A673 (cell line): ENCODE measurements around the gene TECTA. TPM values are rescaled to one million over a fixed set of nuclear protein-coding genes. Genes with fewer than 3 reads are reported as not detected.
"Not testable (repeated sequence)": the region's sequence is repeated elsewhere in the genome, so short reads cannot be mapped to it uniquely, and the experiment has no call there.

Experiments used
- BruUV-seq: library from RNA; stranded (reverse); fragments of 400-500 nt; replicated peaks from 2 replicates; lab custom pipeline; 2021; lab: Mats Ljungman, UMichigan
- CTCF ChIA-PET: fragments of 300-600 bp; sonication (Branson Sonifier 250); formaldehyde crosslinking; loops from one replicate; lab custom pipeline; 2022; ENCODE audit warnings: antibody characterized with exemption; lab: Charles Lee
- POLR2A ChIA-PET: fragments of 300-600 bp; sonication (Branson Sonifier 250); formaldehyde crosslinking; loops from one replicate; lab custom pipeline; 2022; ENCODE audit warnings: antibody characterized with exemption; ENCODE audit not compliant: low non-redundant PET; lab: Charles Lee
- DNase-seq: peaks from one replicate; pipeline ENCODE4 v3.0.0-alpha.2; 2015; ENCODE audit warnings: low spot score
- H3K27ac ChIP-seq: fragments of 200-600 bp; sonication (generic); 2 replicates; pipeline ENCODE4 v1.5.1; 2016; ENCODE audit warnings: mixed run types, low read depth, mild to moderate bottlenecking, mixed read lengths, antibody characterized with exemption, low read length; ENCODE audit not compliant: poor library complexity, severe bottlenecking
- H3K27me3 ChIP-seq: fragments of 200-600 bp; sonication (generic); replicated peaks from 2 replicates; pipeline ENCODE4 v1.6.1; 2017; ENCODE audit warnings: mixed run types, low read depth, mild to moderate bottlenecking, mixed read lengths, antibody characterized with exemption, low read length; ENCODE audit not compliant: insufficient read depth, poor library complexity
- H3K36me3 ChIP-seq: fragments of 200-600 bp; sonication (generic); 2 replicates; pipeline ENCODE4 v1.6.1; 2016; ENCODE audit warnings: mixed run types, mild to moderate bottlenecking, mixed read lengths, antibody characterized with exemption, low read length; ENCODE audit not compliant: insufficient read depth, poor library complexity, severe bottlenecking
- H3K4me1 ChIP-seq: fragments of 200-600 bp; sonication (generic); 2 replicates; pipeline ENCODE4 v1.6.1; 2017; ENCODE audit warnings: mixed run types, mild to moderate bottlenecking, mixed read lengths, antibody characterized with exemption, low read length; ENCODE audit not compliant: insufficient read depth, poor library complexity, severe bottlenecking
- H3K4me3 ChIP-seq: fragments of 200-600 bp; sonication (generic); 2 replicates; pipeline ENCODE4 v1.5.1; 2016; ENCODE audit warnings: low read depth, mixed run types, mild to moderate bottlenecking, mixed read lengths, low read length; ENCODE audit not compliant: poor library complexity, severe bottlenecking
- H3K9me3 ChIP-seq: fragments of 200-600 bp; sonication (generic); 2 replicates; pipeline ENCODE4 v1.6.1; 2016; ENCODE audit warnings: mixed run types, low read depth, mild to moderate bottlenecking, mixed read lengths, antibody characterized with exemption, low read length; ENCODE audit not compliant: poor library complexity, severe bottlenecking
- EZH2 ChIP-seq: fragments of 200-600 bp; sonication (generic); IDR thresholded peaks from 2 replicates; pipeline ENCODE4 v1.6.1; 2017; ENCODE audit warnings: borderline replicate concordance, low read depth, mild to moderate bottlenecking, mixed read lengths, antibody characterized with exemption, low read length; ENCODE audit not compliant: poor library complexity, severe bottlenecking
- intact Hi-C: fragments of 100-400 bp; cut with micrococcal nuclease; formaldehyde crosslinking; loops from one replicate; pipeline ENCODE4 v1.10.0; 2022; ENCODE audit not compliant: unreplicated experiment
- total RNA-seq: library from RNA; stranded (reverse); gene quantifications from 2 replicates; pipeline ENCODE4 v1.2.3, GENCODE V29; 2021
- TF ChIP-seq, protein P1 (sequence below): fragments of 300-800, 200-600 bp; sonication (generic); conservative IDR thresholded peaks from 2 replicates; pipeline ENCODE4 v1.5.1; 2017; ENCODE audit warnings: low read depth, mild to moderate bottlenecking, antibody characterized with exemption, low read length, moderate library complexity, mixed read lengths

The TECTA gene
- total RNA-seq, 1 experiment from 2014 or later = 0.19 TPM

DNA sequence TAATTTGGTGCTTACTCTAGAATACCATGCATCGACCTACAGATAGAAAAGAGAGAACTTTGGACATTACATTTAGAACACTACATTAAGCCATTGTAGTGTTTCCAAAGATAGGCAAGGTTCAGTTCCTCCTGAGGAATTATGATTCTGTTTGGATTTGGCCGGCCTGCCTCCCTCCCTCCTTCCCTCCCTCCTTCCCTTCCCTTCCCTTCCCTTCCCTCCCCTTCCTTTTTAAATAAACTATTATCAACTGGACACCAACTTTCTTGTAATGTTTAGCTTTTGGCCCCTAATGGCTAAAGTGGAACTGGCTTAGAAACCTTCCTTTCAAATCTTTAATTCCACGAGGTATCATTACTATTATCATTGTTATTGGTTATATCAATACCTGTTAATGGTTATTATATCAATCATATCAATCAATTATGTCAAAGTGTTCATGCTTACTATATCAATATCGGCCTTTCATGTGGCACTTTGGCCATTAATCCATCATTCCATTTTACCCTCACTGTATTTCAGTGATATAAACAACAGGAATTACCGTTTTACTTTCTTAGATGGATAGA, 60.4 kb downstream of the TECTA start:
- no TSS peak for BruUV-seq
- H3K36me3 ChIP-seq = no peaks in the 10 kb centered on the region
- CTCF ChIA-PET = no interaction called here
- H3K27me3 ChIP-seq = no peaks in the 10 kb centered on the region
- intact Hi-C loops = no loop called here
- H3K4me3 ChIP-seq = no peak overlapping the region
- no peak for DNase-seq
- no peak for TF ChIP-seq EZH2
- TF ChIP-seq, protein P1, sequence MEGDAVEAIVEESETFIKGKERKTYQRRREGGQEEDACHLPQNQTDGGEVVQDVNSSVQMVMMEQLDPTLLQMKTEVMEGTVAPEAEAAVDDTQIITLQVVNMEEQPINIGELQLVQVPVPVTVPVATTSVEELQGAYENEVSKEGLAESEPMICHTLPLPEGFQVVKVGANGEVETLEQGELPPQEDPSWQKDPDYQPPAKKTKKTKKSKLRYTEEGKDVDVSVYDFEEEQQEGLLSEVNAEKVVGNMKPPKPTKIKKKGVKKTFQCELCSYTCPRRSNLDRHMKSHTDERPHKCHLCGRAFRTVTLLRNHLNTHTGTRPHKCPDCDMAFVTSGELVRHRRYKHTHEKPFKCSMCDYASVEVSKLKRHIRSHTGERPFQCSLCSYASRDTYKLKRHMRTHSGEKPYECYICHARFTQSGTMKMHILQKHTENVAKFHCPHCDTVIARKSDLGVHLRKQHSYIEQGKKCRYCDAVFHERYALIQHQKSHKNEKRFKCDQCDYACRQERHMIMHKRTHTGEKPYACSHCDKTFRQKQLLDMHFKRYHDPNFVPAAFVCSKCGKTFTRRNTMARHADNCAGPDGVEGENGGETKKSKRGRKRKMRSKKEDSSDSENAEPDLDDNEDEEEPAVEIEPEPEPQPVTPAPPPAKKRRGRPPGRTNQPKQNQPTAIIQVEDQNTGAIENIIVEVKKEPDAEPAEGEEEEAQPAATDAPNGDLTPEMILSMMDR = no peak
- no peaks in the 10 kb centered on the region for H3K9me3 ChIP-seq
- POLR2A ChIA-PET = no interaction called here
- H3K27ac ChIP-seq = no peak overlapping the region
- H3K4me1 ChIP-seq = no peaks in the 10 kb centered on the region

- no TSS peak for BruUV-seq
- Histone ChIP-seq H3K9me3 (no peaks in the 10 kb centered on the region), H3K4me1 (no peaks in the 10 kb centered on the region), H3K27ac (no peak overlapping the region), H3K27me3 (peaks cover 13% of the 10 kb centered on the region), H3K4me3 (no peak overlapping the region), H3K36me3 (no peaks in the 10 kb centered on the region)
- no peak for DNase-seq
- ChIA-PET POLR2A (no interaction called here), CTCF (no interaction called here)
- intact Hi-C loops = no loop called here
- no peak for TF ChIP-seq EZH2
- TF ChIP-seq, protein P1 = no peak
Measured at GRCh38 chr11:121163658-121164308, 62.7 kb downstream of the TECTA start.

GRCh38 chr11:121177629-121178028, 76.6 kb downstream of the TECTA start:
- CTCF ChIA-PET, POLR2A ChIA-PET, H3K27ac ChIP-seq, BruUV-seq, H3K36me3 ChIP-seq, H3K9me3 ChIP-seq, H3K4me1 ChIP-seq, H3K27me3 ChIP-seq, H3K4me3 ChIP-seq, DNase-seq, intact Hi-C loops: not testable (repeated sequence)

GRCh38 chr11:121179306-121179705, 78.3 kb downstream of the TECTA start:
- DNase-seq = no peak
- no TSS peak for BruUV-seq
- Histone ChIP-seq H3K4me1 (no peaks in the 10 kb centered on the region), H3K4me3 (no peak overlapping the region), H3K9me3 (no peaks in the 10 kb centered on the region), H3K27ac (no peak overlapping the region), H3K36me3 (no peaks in the 10 kb centered on the region), H3K27me3 (no peaks in the 10 kb centered on the region)
- CTCF ChIA-PET = no interaction called here
- POLR2A ChIA-PET = no interaction called here
- TF ChIP-seq EZH2 = no peak
- TF ChIP-seq, protein P1 = no peak
- intact Hi-C loops = no loop called here
